IPS-11a (cell line): ENCODE results near the gene AURKAIP1.
"Not testable (repeated sequence)": the region's sequence is repeated elsewhere in the genome, so short reads cannot be mapped to it uniquely, and the experiment has no call there.

Source experiments
- H3K4me3 ChIP-seq: one replicate; pipeline ENCODE4 v1.5.1; 2013; ENCODE audit warnings: low read depth, low read length, control low read depth

The AURKAIP1 gene

GRCh38 chr1:1374929-1375662, at the start of gene AURKAIP1:
TSS of gene AURKAIP1 (minus strand) at chr1:1375207. CDS start at chr1:1374756, 451 bp downstream.
- peak within 1 kb of the TSS; percentile 87 for H3K4me3 ChIP-seq

DNA sequence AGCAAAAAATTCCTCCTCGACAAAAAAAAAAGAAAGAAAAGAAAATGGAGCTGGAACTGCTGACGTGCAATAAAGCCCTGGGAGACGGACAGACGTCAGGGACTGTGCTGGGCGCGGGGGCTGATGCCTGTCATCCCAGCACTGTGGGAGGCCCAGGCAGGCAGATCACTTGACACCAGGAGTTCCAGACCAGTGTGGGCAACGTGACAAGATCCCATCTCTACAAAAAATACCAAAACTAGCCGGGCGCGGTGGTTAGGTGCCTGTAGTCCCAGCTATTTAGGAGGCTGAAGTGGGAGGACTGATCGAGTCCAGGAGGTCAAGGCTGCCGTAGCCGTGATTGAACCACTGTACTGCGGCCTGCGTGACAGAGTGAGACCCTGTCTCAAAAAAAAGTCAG, 49.7 kb upstream of the AURKAIP1 start:
- no peak overlapping the region for H3K4me3 ChIP-seq

DNA sequence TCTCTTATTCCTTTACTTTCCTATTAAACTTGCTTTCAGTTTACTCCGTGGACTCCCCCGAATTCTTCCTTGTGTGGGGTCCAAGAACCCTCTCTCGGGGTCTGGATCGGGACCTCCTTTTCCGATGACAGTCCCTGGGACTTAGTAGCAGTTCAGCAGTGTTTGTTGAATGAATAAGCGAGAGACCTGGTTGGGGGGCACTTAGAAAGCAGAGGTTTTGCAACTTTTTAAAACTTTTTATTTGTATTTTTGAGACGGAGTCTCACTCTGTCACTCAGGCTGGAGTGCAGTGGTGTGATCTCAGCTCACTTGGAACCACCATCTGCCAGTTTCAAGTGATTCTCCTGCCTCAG, 48.2 kb upstream of the AURKAIP1 start:
- H3K4me3 ChIP-seq, result no peak overlapping the region

- H3K4me3 ChIP-seq, result no peak overlapping the region
These were observed 47.6 kb upstream of the AURKAIP1 start for GRCh38 chr1:1422465-1423244.

GRCh38 chr1:1421907-1422464, 47.0 kb upstream of the AURKAIP1 start:
- H3K4me3 ChIP-seq, result no peak overlapping the region

- H3K4me3 ChIP-seq, result no peak within 1 kb of the TSS
These were observed 46.3 kb upstream of the AURKAIP1 start, which contains the start of gene ANKRD65 for GRCh38 chr1:1421147-1421906. TSS of gene ANKRD65 (minus strand) at chr1:1421276. CDS start at chr1:1421005, 271 bp downstream.

- H3K4me3 ChIP-seq, result no peak overlapping the region
These were observed 45.7 kb upstream of the AURKAIP1 start for GRCh38 chr1:1420654-1421141.

GRCh38 chr1:1419813-1420653, 45.0 kb upstream of the AURKAIP1 start:
- no peak overlapping the region for H3K4me3 ChIP-seq

GRCh38 chr1:1419363-1419812, 44.4 kb upstream of the AURKAIP1 start:
- no peak overlapping the region for H3K4me3 ChIP-seq

DNA sequence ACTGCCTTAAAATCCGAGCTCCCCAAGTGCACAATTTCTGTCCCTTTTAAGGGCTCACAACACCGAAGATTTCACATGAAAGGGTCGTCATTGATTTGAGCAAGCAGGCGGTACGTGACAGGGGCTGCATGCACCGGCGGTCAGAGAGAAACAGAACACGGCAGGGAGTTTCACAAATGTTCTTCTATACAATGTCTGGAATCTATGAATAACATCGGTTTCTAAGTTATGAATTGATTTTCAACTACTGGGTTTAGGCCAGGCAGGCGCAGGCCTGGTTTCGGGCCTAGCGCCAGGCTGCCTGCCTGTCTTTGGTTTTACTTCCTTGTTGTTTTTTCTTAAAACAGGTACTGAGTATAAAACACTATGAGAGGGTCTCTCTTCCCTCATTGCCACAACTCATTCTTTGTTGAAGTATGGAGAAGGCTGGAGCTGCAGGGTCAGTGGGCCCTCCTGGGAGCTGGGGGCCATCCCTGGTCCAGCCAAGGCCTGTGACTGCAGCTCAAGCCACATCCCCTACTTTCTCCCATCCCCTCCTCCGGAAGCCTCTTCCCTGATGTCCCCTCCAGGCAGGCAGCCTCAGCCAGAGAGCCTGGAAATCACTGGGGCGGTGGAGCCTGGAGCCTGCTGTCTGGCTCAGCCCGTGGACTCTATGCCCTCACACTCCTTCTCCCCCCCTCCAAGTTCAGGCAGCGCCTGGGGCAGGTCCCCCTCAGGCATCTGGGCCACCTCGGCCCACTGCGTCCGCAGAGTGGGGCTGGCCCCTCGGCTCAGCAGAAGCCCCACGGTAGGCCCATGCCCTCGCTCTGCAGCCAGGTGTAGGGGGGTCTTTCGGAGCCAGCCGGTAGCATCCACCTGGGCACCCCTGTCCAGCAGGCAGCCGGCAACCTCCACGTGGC, 43.7 kb upstream of the AURKAIP1 start:
- H3K4me3 ChIP-seq, result no peak overlapping the region

DNA sequence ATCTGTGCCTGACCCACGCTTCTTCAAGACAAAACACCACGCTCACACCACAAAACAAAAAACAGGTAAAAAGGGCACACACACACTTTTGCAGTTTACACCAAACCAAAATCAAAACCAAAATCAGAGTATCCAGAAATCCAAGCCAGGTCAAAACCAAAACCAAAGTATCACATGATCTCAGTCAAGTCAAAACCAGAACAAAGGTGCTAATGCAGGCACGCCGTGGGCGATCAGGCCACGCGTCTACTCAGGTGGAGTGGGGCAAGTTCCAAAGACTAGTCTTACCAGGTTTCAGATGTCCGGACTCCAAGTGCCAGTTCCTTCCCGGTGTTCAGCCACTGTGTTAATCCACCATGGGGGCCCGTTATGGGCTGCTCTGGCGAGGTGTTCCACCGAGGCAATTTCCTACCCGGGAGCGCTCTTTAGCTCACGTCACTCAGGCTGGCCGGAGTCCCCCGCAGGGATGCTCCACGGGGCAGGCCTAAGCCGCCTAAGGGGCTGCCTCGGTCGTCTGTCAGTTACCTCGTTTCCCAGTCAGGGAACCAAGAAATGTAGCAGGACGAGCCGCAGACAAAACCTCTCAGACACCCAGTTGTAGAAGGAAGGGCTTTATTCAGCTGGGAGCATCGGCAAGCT, 42.9 kb upstream of the AURKAIP1 start:
- not testable (repeated sequence) for H3K4me3 ChIP-seq

DNA sequence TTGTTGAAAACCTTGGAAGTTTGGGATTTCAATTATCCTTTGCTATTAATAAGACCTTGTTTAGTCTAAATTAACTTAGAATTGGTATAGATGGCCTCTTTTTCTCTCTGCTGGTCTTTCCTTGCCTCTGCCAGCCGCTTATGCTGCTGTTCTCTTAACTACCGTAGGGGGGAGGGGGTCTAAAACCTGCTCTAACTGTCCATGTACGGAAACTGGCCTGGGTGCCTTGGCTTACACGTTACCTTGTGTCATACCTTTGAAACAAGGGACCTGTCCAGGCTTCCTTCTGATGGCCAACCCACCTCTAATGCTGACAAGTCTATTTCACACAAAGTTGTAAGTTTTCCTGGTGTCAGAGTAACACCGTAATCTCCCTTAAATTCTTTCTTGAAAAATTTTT, 42.4 kb upstream of the AURKAIP1 start:
- H3K4me3 ChIP-seq, result not testable (repeated sequence)

GRCh38 chr1:1415751-1416150, 40.7 kb upstream of the AURKAIP1 start:
- no peak overlapping the region for H3K4me3 ChIP-seq

DNA sequence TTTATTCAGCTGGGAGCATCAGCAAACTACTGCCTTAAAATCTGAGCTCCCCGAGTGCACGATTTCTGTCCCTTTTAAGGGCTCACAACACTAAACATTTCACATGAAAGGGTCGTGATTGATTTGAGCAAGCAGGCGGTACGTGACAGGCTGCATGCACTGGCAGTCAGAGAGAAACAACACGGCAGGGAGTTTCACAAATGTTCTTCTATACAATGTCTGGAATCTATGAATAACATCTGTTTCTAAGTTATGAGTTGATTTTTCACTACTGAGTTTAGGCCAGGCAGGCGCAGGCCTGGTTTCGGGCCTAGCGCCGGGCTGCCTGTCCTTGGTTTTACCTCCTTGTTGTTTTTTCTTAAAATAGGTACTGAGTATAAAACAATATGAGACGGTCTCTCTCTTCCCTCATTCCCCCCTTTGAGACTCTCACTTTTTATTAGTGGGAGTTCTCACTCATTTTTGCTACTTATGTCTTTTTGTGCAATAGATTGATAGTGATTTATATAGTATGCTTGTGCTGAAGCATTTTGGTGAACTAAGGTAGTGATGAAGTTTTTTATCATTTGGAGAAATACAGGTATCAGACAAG, 37.4 kb upstream of the AURKAIP1 start:
- H3K4me3 ChIP-seq, result not testable (repeated sequence)

- H3K4me3 ChIP-seq, result no peak overlapping the region
These were observed 36.6 kb upstream of the AURKAIP1 start for GRCh38 chr1:1411626-1412025.

- not testable (repeated sequence) for H3K4me3 ChIP-seq
These were observed 35.2 kb upstream of the AURKAIP1 start for GRCh38 chr1:1410238-1410637.

DNA sequence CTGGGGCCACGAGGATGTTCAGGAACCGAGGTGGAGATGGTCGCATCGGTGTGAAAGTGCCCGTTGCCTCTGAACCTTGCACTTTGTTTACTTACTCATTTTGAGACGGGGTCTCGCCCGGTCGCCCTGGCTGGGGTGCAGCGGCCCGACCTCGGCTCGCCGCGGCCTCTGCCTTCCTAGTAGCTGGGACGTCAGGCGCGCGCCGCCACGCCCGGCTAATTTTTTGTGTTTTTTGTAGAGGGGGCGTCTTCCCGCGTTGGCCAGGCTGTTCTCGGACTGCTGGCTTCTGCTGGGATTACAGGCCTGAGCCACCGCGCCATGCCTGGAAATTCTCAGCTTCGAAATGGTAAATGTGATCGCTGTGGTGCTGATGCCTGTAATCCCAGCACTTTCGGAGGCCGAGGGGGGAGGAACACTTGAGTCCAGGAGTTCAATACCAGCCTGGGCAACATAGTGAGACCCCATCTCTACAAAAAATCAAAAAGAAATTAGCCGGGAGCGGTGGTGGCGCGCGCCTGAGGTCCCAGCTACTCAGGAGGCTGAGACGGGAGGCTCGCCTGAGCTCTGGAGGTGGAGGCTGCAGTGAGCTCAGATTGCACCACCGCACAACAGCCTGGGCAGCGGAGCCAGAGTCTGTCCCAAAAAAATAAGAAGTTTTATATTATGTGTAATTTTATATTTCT, 32.8 kb upstream of the AURKAIP1 start:
- peak overlapping the region; percentile 92 for H3K4me3 ChIP-seq
